Thyroid gland (tissue), 4 donors: ENCODE results near the gene PEX14.
"Not testable (repeated sequence)": the region's sequence is repeated elsewhere in the genome, so short reads cannot be mapped to it uniquely, and the experiment has no call there.

ENCODE experiments used
- CTCF ChIP-seq, 6 experiments: fragments of 200-600 bp in 3 of 6; fragments of 450-650 bp in 3 of 6; sonication (generic) in 3 of 6; IDR thresholded peaks; one replicate each; pipeline ENCODE4 v1.5.1; 2016 to 2019; ENCODE audit warnings: antibody characterized with exemption in 6 of 6, mild to moderate bottlenecking in 2 of 6, inconsistent platforms in 1 of 6, moderate library complexity in 1 of 6
- POLR2A ChIP-seq, 2 donors: fragments of 450-650 bp; IDR thresholded peaks; one replicate each; pipeline ENCODE4 v1.6.1; 2017; ENCODE audit warnings: antibody characterized with exemption in 2 of 2, mild to moderate bottlenecking in 2 of 2, moderate library complexity in 1 of 2

- not testable (repeated sequence) for TF ChIP-seq POLR2A, CTCF (IDR thresholded peaks at IDR 0.05)
Measured at GRCh38 chr1:10426535-10426848, 48.3 kb upstream of the PEX14 start.
